HCT116 (cell line): ENCODE measurements around the gene APBB2. TPM values are rescaled to one million over a fixed set of nuclear protein-coding genes. Genes with fewer than 3 reads are reported as not detected.

Experiments
- ATAC-seq: fragments of 200-7000 bp; cut with Tn5 transposase; 2 replicates; pipeline ENCODE4 v1.9.1; 2020; ENCODE audit warnings: mild to moderate bottlenecking, moderate library complexity
- BruUV-seq: library from RNA; stranded (reverse); fragments of 400-500 nt; replicated peaks from 2 replicates; lab custom pipeline; 2021; lab: Mats Ljungman, UMichigan
- CTCF ChIA-PET: fragments of 300-600 bp; sonication (Branson Sonifier 250); formaldehyde crosslinking; loops from one replicate; lab custom pipeline; 2021; ENCODE audit warnings: antibody characterized with exemption; lab: Charles Lee
- POLR2A ChIA-PET: fragments of 300-600, 350-600 bp; sonication (Branson Sonifier 250); formaldehyde crosslinking; loops from one replicate; lab custom pipeline; 2021; ENCODE audit warnings: antibody characterized with exemption; lab: Charles Lee
- RAD21 ChIA-PET, 2 experiments: fragments of 300-600 bp; sonication (Branson Sonifier 250); formaldehyde crosslinking; loops; one replicate each; lab custom pipeline; 2023; ENCODE audit warnings: low total read pairs in 2 of 2; ENCODE audit not compliant: uncharacterized antibody in 2 of 2, unreplicated experiment in 2 of 2, low non-redundant PET in 1 of 2; lab: Charles Lee
- DNase-seq: peaks from one replicate; pipeline ENCODE4 v3.0.0-alpha.2; 2010; ENCODE audit warnings: low read depth, low spot score
- H2AFZ ChIP-seq: fragments of 200-600 bp; shearing (Covaris generic), sonication (generic); 2 replicates; pipeline ENCODE4 v1.6.1; 2017; ENCODE audit warnings: low read depth, mixed run types, mixed read lengths, antibody characterized with exemption, low read length; ENCODE audit not compliant: poor library complexity, severe bottlenecking
- H3K27ac ChIP-seq: 2 replicates; pipeline ENCODE4 v1.5.1; 2012; ENCODE audit warnings: low read depth, low read length
- H3K27me3 ChIP-seq: fragments of 200-600 bp; sonication (generic); 2 replicates; pipeline ENCODE4 v1.6.1; 2016; ENCODE audit warnings: mixed run types, low read length, mixed read lengths; ENCODE audit not compliant: insufficient read depth
- H3K36me3 ChIP-seq, 2 experiments: fragments of 200-500 bp in 1 of 2; fragments of 200-600 bp in 1 of 2; sonication (Bioruptor generic) in 1 of 2; sonication (generic) in 1 of 2; 2 replicates each; pipeline versions ENCODE4 v1.5.1 to v1.6.1; 2014 to 2016; ENCODE audit warnings: low read length in 2 of 2, inconsistent platforms in 1 of 2, mixed read lengths in 1 of 2, mixed run types in 1 of 2; ENCODE audit not compliant: insufficient read depth in 2 of 2, control insufficient read depth in 1 of 2
- H3K4me1 ChIP-seq, 2 experiments: fragments of 200-600 bp in 1 of 2; sonication (generic) in 1 of 2; 2 replicates each; pipeline versions ENCODE4 v1.5.1 to v1.6.1; 2012 to 2017; ENCODE audit warnings: low read length in 2 of 2, inconsistent platforms in 1 of 2, mild to moderate bottlenecking in 1 of 2, mixed read lengths in 1 of 2, mixed run types in 1 of 2, moderate library complexity in 1 of 2; ENCODE audit not compliant: insufficient read depth in 2 of 2, control insufficient read depth in 1 of 2
- H3K4me2 ChIP-seq: fragments of 200-600 bp; sonication (generic); 2 replicates; pipeline ENCODE4 v1.6.1; 2017; ENCODE audit warnings: mixed run types, low read length, mixed read lengths
- H3K4me3 ChIP-seq, 2 experiments: fragments of 200-600 bp in 1 of 2; sonication (generic) in 1 of 2; replicated peaks in 1 of 2; 2 replicates each; pipeline ENCODE4 v1.5.1; 2011 to 2016; ENCODE audit warnings: low read length in 2 of 2, control low read depth in 1 of 2, low read depth in 1 of 2, mild to moderate bottlenecking in 1 of 2, mixed read lengths in 1 of 2, mixed run types in 1 of 2
- H3K79me2 ChIP-seq: fragments of 200-600 bp; sonication (generic); 2 replicates; pipeline ENCODE4 v1.6.1; 2017; ENCODE audit warnings: mild to moderate bottlenecking, mixed run types, low read length, moderate library complexity, mixed read lengths; ENCODE audit not compliant: insufficient read depth
- H3K9ac ChIP-seq: fragments of 200-600 bp; sonication (generic); 2 replicates; pipeline ENCODE4 v1.6.1; 2016; ENCODE audit warnings: low read length, mixed read lengths
- H3K9me2 ChIP-seq: fragments of 200-600 bp; sonication (generic), shearing (Covaris generic); 2 replicates; pipeline ENCODE4 v1.6.1; 2017; ENCODE audit warnings: mixed run types, mild to moderate bottlenecking, moderate library complexity; ENCODE audit not compliant: insufficient read depth
- H3K9me3 ChIP-seq, 2 experiments: fragments of 200-500 bp in 1 of 2; fragments of 200-600 bp in 1 of 2; sonication (Bioruptor generic) in 1 of 2; sonication (generic) in 1 of 2; 2 replicates each; pipeline ENCODE4 v1.6.1; 2014 to 2017; ENCODE audit warnings: low read length in 2 of 2, mixed read lengths in 2 of 2, inconsistent platforms in 1 of 2, low read depth in 1 of 2, mild to moderate bottlenecking in 1 of 2, mixed run types in 1 of 2, moderate library complexity in 1 of 2; ENCODE audit not compliant: control insufficient read depth in 1 of 2, insufficient read depth in 1 of 2
- H4K20me1 ChIP-seq: fragments of 200-600 bp; sonication (generic), shearing (Covaris generic); 2 replicates; pipeline ENCODE4 v1.6.1; 2017; ENCODE audit warnings: mixed run types, mild to moderate bottlenecking, moderate library complexity; ENCODE audit not compliant: insufficient read depth
- ATF3 ChIP-seq: IDR thresholded peaks from 2 replicates; pipeline ENCODE4 v1.6.1; 2012
- CEBPB ChIP-seq: IDR thresholded peaks from 2 replicates; pipeline ENCODE4 v1.6.1; 2012; ENCODE audit warnings: low read depth
- ELF1 ChIP-seq: IDR thresholded peaks from 2 replicates; pipeline ENCODE4 v1.6.1; 2012; ENCODE audit warnings: low read depth, borderline replicate concordance
- EZH2 ChIP-seq: fragments of 200-600 bp; sonication (generic); IDR thresholded peaks from 2 replicates; pipeline ENCODE4 v1.6.1; 2017; ENCODE audit warnings: antibody characterized with exemption, mixed run types
- EZH2phosphoT487 ChIP-seq: fragments of 200-600 bp; IDR thresholded peaks from 2 replicates; pipeline ENCODE4 v1.6.1; 2018; ENCODE audit warnings: antibody characterized with exemption, borderline replicate concordance
- FOSL1 ChIP-seq: IDR thresholded peaks from 2 replicates; pipeline ENCODE4 v1.6.1; 2012; ENCODE audit warnings: low read depth
- JUND ChIP-seq: IDR thresholded peaks from 2 replicates; pipeline ENCODE4 v1.6.1; 2012
- POLR2A ChIP-seq: IDR thresholded peaks from 2 replicates; pipeline ENCODE4 v1.7.0; 2011; ENCODE audit warnings: borderline replicate concordance; ENCODE audit not compliant: insufficient read depth, insufficient read length; ENCODE audit errors: extremely low read depth
- POLR2AphosphoS5 ChIP-seq: IDR thresholded peaks from 2 replicates; pipeline ENCODE4 v1.6.1; 2011; ENCODE audit warnings: mild to moderate bottlenecking, low read depth, low read length, moderate library complexity
- RAD21 ChIP-seq: IDR thresholded peaks from 2 replicates; pipeline ENCODE4 v1.6.1; 2012; ENCODE audit warnings: low read depth, mild to moderate bottlenecking
- REST ChIP-seq: IDR thresholded peaks from 2 replicates; pipeline ENCODE4 v1.6.1; 2012; ENCODE audit warnings: low read depth
- SIN3A ChIP-seq: IDR thresholded peaks from 2 replicates; pipeline ENCODE4 v1.6.1; 2012; ENCODE audit warnings: low read depth
- SP1 ChIP-seq: IDR thresholded peaks from 2 replicates; pipeline ENCODE4 v1.6.1; 2012; ENCODE audit warnings: low read depth
- SRF ChIP-seq: IDR thresholded peaks from 2 replicates; pipeline ENCODE4 v1.6.1; 2012; ENCODE audit warnings: low read depth
- TCF7L2 ChIP-seq: IDR thresholded peaks from 2 replicates; pipeline ENCODE4 v1.7.0; 2011; ENCODE audit warnings: borderline replicate concordance, inconsistent platforms; ENCODE audit not compliant: insufficient read depth, insufficient read length; ENCODE audit errors: extremely low read depth
- YY1 ChIP-seq: IDR thresholded peaks from 2 replicates; pipeline ENCODE4 v1.6.1; 2011; ENCODE audit warnings: low read length, low read depth, moderate library complexity, mild to moderate bottlenecking; ENCODE audit not compliant: insufficient replicate concordance; ENCODE audit errors: extremely low read depth
- ZBTB33 ChIP-seq: IDR thresholded peaks from 2 replicates; pipeline ENCODE4 v1.6.1; 2011; ENCODE audit warnings: mild to moderate bottlenecking, low read length, moderate library complexity; ENCODE audit not compliant: insufficient replicate concordance; ENCODE audit errors: extremely low read depth
- ZFX ChIP-seq: fragments of 450-650 bp; IDR thresholded peaks from 2 replicates; pipeline ENCODE4 v1.6.1; 2017
- ZNF274 ChIP-seq: fragments of 200-500 bp; sonication (Bioruptor generic); IDR thresholded peaks from 2 replicates; pipeline ENCODE4 v1.6.1; 2014; ENCODE audit warnings: mild to moderate bottlenecking, low read depth, low read length, inconsistent platforms
- intact Hi-C: fragments of 100-400 bp; cut with micrococcal nuclease; formaldehyde crosslinking; loops from 2 replicates; pipeline ENCODE4 v1.10.0; 2022
- total RNA-seq: library from RNA; stranded (reverse); gene quantifications from one replicate; pipeline ENCODE4 v1.2.1, GENCODE V29; 2021; ENCODE audit not compliant: unreplicated experiment

Gene APBB2
- total RNA-seq, 1 experiment from 2014 or later: 72.5 TPM

GRCh38 chr4:40833212-40833611 is 381.1 kb downstream of the APBB2 start:
- CTCF ChIA-PET: no interaction called here
- DNase-seq (no peak), ATAC-seq (no peak)
- no peaks in the 10 kb centered on the region for H3K9me3 ChIP-seq
- no TSS peak for BruUV-seq
- no peaks in the 10 kb centered on the region for H3K79me2 ChIP-seq
- H3K4me1 ChIP-seq: 0 out of 4 replicates have a peak, but pooled peaks cover 0 to 5% of the 10 kb centered on the region in 2 experiments
- no peak overlapping the region for H3K4me2 ChIP-seq
- no peaks in the 10 kb centered on the region for H4K20me1 ChIP-seq
- no peak overlapping the region for H3K4me3 ChIP-seq
- H3K27me3 ChIP-seq: no peaks in the 10 kb centered on the region
- TF ChIP-seq RAD21 (no peak), ZBTB33 (no peak), ZFX (no peak), ELF1 (no peak), FOSL1 (no peak), ATF3 (no peak), POLR2A (no peak), SP1 (no peak), EZH2phosphoT487 (no peak), SIN3A (no peak), CEBPB (no peak), ZNF274 (no peak), EZH2 (no peak), YY1 (no peak), POLR2AphosphoS5 (no peak), REST (no peak), TCF7L2 (no peak), JUND (no peak), SRF (no peak)
- H3K9ac ChIP-seq: no peak overlapping the region
- no peaks in the 10 kb centered on the region for H3K9me2 ChIP-seq
- intact Hi-C loops: no loop called here
- RAD21 ChIA-PET: no interaction called here
- POLR2A ChIA-PET: no interaction called here
- no peak overlapping the region for H3K27ac ChIP-seq
- no peaks in the 10 kb centered on the region for H3K36me3 ChIP-seq
- H2AFZ ChIP-seq: no peak overlapping the region
